IPS-18c (cell line): ENCODE results near the gene DNHD1.

Experiments
- H3K4me3 ChIP-seq: 2 replicates; pipeline ENCODE4 v1.7.0; 2013; ENCODE audit warnings: low read depth, mild to moderate bottlenecking, low read length, moderate library complexity; ENCODE audit not compliant: insufficient read depth
- H3K9me3 ChIP-seq: one replicate; pipeline ENCODE4 v1.6.1; 2013; ENCODE audit warnings: mild to moderate bottlenecking, low read length, moderate library complexity; ENCODE audit not compliant: control insufficient read depth, insufficient read depth

DNHD1 gene

GRCh38 chr11:6475936-6476335 is 21.1 kb upstream of the DNHD1 start:
- Histone ChIP-seq H3K9me3 (peaks cover 2% of the 10 kb centered on the region), H3K4me3 (no peak overlapping the region)

GRCh38 chr11:6476571-6476970 is 20.5 kb upstream of the DNHD1 start:
- H3K4me3 ChIP-seq: no peak overlapping the region

GRCh38 chr11:6480299-6480914 is 16.7 kb upstream of the DNHD1 start:
- Histone ChIP-seq H3K4me3 (peak overlapping the region; percentile 99), H3K9me3 (peaks cover 2% of the 10 kb centered on the region)

More at GRCh38 chr11:6476571-6476970, 20.5 kb upstream of the DNHD1 start:
- H3K9me3 ChIP-seq: peaks cover 2% of the 10 kb centered on the region

GRCh38 chr11:6481012-6481923 is 15.8 kb upstream of the DNHD1 start, which contains the start of the genes ARFIP2 and TIMM10B:
Gene ARFIP2, minus strand, starts transcription at chr11:6481331. Its CDS starts 910 bp downstream, at chr11:6480421.
Gene TIMM10B, plus strand, starts transcription at chr11:6481501. Its CDS starts 16 bp downstream, at chr11:6481517.
- H3K4me3 ChIP-seq: peak within 1 kb of the TSS; percentile 99
- H3K9me3 ChIP-seq: peaks cover 2% of the 10 kb centered on the region

- Histone ChIP-seq H3K4me3 (peak overlapping the region; percentile 99), H3K9me3 (peaks cover 2% of the 10 kb centered on the region)
Observed at GRCh38 chr11:6481924-6482275, 15.2 kb upstream of the DNHD1 start.

- peak overlapping the region; percentile 99 for H3K4me3 ChIP-seq
- peaks cover 2% of the 10 kb centered on the region for H3K9me3 ChIP-seq
Observed at GRCh38 chr11:6482441-6482840, 14.6 kb upstream of the DNHD1 start.

GRCh38 chr11:6483015-6483414 is 14.1 kb upstream of the DNHD1 start:
- Histone ChIP-seq H3K9me3 (no peaks in the 10 kb centered on the region), H3K4me3 (no peak overlapping the region)

GRCh38 chr11:6485661-6486060 is 11.4 kb upstream of the DNHD1 start:
- no peaks in the 10 kb centered on the region for H3K9me3 ChIP-seq
- no peak overlapping the region for H3K4me3 ChIP-seq

- no peak overlapping the region for H3K4me3 ChIP-seq
- H3K9me3 ChIP-seq: no peaks in the 10 kb centered on the region
Observed at GRCh38 chr11:6486256-6486655, 10.8 kb upstream of the DNHD1 start.

GRCh38 chr11:6486938-6487337 is 10.1 kb upstream of the DNHD1 start:
- H3K4me3 ChIP-seq: no peak overlapping the region
- no peaks in the 10 kb centered on the region for H3K9me3 ChIP-seq

GRCh38 chr11:6488342-6488741 is 8.7 kb upstream of the DNHD1 start:
- no peaks in the 10 kb centered on the region for H3K9me3 ChIP-seq
- H3K4me3 ChIP-seq: no peak overlapping the region

- no peaks in the 10 kb centered on the region for H3K9me3 ChIP-seq
Observed at GRCh38 chr11:6488821-6489220, 8.3 kb upstream of the DNHD1 start.

GRCh38 chr11:6489306-6489705 is 7.8 kb upstream of the DNHD1 start:
- no peaks in the 10 kb centered on the region for H3K9me3 ChIP-seq
- no peak overlapping the region for H3K4me3 ChIP-seq

More at GRCh38 chr11:6488821-6489220, 8.3 kb upstream of the DNHD1 start:
- H3K4me3 ChIP-seq: no peak overlapping the region

GRCh38 chr11:6498121-6498520 is 1.0 kb downstream of the DNHD1 start:
- no peaks in the 10 kb centered on the region for H3K9me3 ChIP-seq

GRCh38 chr11:6498544-6498943 is 1.5 kb downstream of the DNHD1 start:
- Histone ChIP-seq H3K9me3 (no peaks in the 10 kb centered on the region), H3K4me3 (no peak overlapping the region)

More at GRCh38 chr11:6498121-6498520, 1.0 kb downstream of the DNHD1 start:
- no peak overlapping the region for H3K4me3 ChIP-seq

- Histone ChIP-seq H3K4me3 (no peak overlapping the region), H3K9me3 (no peaks in the 10 kb centered on the region)
Observed at GRCh38 chr11:6502382-6502781, 5.3 kb downstream of the DNHD1 start.

- H3K4me3 ChIP-seq: no peak overlapping the region
- H3K9me3 ChIP-seq: no peaks in the 10 kb centered on the region
Observed at GRCh38 chr11:6504166-6504565, 7.1 kb downstream of the DNHD1 start.

- Histone ChIP-seq H3K9me3 (no peaks in the 10 kb centered on the region), H3K4me3 (no peak overlapping the region)
Observed at GRCh38 chr11:6505577-6506240, 8.6 kb downstream of the DNHD1 start.
